ENCODE results near the gene BCAS4. TPM values are rescaled to one million over a fixed set of nuclear protein-coding genes. Genes with fewer than 3 reads are reported as not detected.

BCAS4 gene
- total and polyA plus RNA-seq, 2 experiments from 2014 or later, result 22.2 to 24.8 TPM

DNA sequence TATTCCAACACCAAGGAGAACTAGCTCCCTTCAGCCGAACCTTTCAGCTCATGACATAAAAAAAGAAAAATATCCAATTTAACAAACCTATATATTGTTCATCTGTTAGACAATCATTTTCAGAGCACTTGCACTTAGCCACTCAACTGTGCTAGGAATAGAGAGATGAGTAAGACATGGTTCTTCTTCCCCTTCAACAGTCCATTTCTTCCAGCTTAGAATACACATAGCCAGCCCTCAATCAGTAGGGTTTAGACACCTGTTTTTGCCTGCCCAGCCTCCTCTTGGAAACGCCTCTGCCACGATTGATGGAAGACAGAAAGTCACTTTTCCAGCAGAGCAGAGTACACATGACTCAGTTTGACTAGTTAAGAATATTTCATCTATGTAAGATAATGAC is 114.6 kb downstream of the BCAS4 start (continued):
- TF ChIP-seq, protein P1, sequence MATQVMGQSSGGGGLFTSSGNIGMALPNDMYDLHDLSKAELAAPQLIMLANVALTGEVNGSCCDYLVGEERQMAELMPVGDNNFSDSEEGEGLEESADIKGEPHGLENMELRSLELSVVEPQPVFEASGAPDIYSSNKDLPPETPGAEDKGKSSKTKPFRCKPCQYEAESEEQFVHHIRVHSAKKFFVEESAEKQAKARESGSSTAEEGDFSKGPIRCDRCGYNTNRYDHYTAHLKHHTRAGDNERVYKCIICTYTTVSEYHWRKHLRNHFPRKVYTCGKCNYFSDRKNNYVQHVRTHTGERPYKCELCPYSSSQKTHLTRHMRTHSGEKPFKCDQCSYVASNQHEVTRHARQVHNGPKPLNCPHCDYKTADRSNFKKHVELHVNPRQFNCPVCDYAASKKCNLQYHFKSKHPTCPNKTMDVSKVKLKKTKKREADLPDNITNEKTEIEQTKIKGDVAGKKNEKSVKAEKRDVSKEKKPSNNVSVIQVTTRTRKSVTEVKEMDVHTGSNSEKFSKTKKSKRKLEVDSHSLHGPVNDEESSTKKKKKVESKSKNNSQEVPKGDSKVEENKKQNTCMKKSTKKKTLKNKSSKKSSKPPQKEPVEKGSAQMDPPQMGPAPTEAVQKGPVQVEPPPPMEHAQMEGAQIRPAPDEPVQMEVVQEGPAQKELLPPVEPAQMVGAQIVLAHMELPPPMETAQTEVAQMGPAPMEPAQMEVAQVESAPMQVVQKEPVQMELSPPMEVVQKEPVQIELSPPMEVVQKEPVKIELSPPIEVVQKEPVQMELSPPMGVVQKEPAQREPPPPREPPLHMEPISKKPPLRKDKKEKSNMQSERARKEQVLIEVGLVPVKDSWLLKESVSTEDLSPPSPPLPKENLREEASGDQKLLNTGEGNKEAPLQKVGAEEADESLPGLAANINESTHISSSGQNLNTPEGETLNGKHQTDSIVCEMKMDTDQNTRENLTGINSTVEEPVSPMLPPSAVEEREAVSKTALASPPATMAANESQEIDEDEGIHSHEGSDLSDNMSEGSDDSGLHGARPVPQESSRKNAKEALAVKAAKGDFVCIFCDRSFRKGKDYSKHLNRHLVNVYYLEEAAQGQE (IDR thresholded peaks at IDR 0.05; ENCODE audit: unreplicated experiment), result no peak
- TF ChIP-seq JUNB (IDR thresholded peaks at IDR 0.05; ENCODE audit: unreplicated experiment), result no peak
- TF ChIP-seq EZH2 (IDR thresholded peaks at IDR 0.05; ENCODE audit: low read depth, unreplicated experiment), result no peak
- no peak for TF ChIP-seq CTCF (conservative IDR thresholded peaks at IDR 0.05; ENCODE audit: low read depth in 2 of 2)
- TF ChIP-seq ZNF331 (CRISPR knock-in tag; IDR thresholded peaks at IDR 0.05; ENCODE audit: low read depth), result no peak
- TF ChIP-seq CREB1 (CRISPR knock-in tag; IDR thresholded peaks at IDR 0.05; ENCODE audit: low read depth), result no peak
- TF ChIP-seq POLR2AphosphoS5 (IDR thresholded peaks at IDR 0.05; ENCODE audit: low read depth), result no peak
- no peak for TF ChIP-seq NANOG (IDR thresholded peaks at IDR 0.05; ENCODE audit: borderline replicate concordance)
- TF ChIP-seq ZNF114 (CRISPR knock-in tag; IDR thresholded peaks at IDR 0.05), result no peak

DNA sequence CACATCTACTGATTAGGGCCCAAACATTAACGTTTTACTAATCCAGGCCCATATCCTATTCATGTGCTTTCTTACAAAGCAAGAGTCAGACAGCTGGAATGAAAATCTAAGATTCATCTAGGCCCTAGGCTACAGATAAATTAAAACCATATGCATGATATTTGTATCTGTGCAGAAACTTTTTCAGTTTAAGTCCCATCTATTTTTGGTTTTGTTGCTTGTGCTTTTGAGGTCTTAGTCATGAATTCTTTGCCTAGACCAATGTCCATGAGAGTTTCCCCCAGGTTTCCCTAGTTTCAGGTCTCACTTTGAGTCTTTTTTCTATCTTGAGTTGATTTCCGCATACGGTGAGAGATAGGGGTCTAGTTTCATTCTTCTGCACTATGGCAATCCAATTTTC is 116.2 kb downstream of the BCAS4 start:
- H3K9me3 Mint-ChIP-seq, result no peaks in the 10 kb centered on the region
- H3F3A ChIP-seq (replicated peaks; ENCODE audit: low read depth), result no peaks in the 10 kb centered on the region; the same call in 1 of the 2 replicates
- H3K27ac Mint-ChIP-seq, result no peak overlapping the region
- ATAC-seq (no peak), DNase-seq (ENCODE audit: low spot score) (no peak)
- H3K4me1 Mint-ChIP-seq, result peaks cover 63% of the 10 kb centered on the region
- H3K27me3 ChIP-seq (ENCODE audit: insufficient read depth), result no peaks in the 10 kb centered on the region
- H3K79me2 ChIP-seq (replicated peaks; ENCODE audit: insufficient read depth), result peaks cover 100% of the 10 kb centered on the region
- 0 out of 2 replicates have a peak overlapping the region, but pooled peaks have one; percentile 15 for H3K27ac ChIP-seq (ENCODE audit: low read depth)
- peaks cover 62% of the 10 kb centered on the region; the same call in 2 of the 3 replicates for H3K36me3 Mint-ChIP-seq (ENCODE audit: low read depth)
- no peak overlapping the region for H3K4me3 Mint-ChIP-seq
- H3K4me3 ChIP-seq, result no peak overlapping the region
- H3K27me3 Mint-ChIP-seq (ENCODE audit: insufficient read depth, low read depth, poor library complexity), result peaks cover 17% of the 10 kb centered on the region
- peaks cover 98% of the 10 kb centered on the region for H4K20me1 ChIP-seq (replicated peaks; ENCODE audit: insufficient read depth)
- no peak overlapping the region for H2AFZ ChIP-seq
- peaks cover 59% of the 10 kb centered on the region for H3K4me1 ChIP-seq (ENCODE audit: insufficient read depth)
- no peaks in the 10 kb centered on the region for H3K36me3 ChIP-seq (ENCODE audit: insufficient read depth)
- no peaks in the 10 kb centered on the region for H3K9me2 ChIP-seq (ENCODE audit: insufficient read depth)
- H3K4me2 ChIP-seq, result no peak overlapping the region
- TF ChIP-seq EZH2phosphoT487 (IDR thresholded peaks at IDR 0.05; ENCODE audit: unreplicated experiment) (no peak), ZNF114 (CRISPR knock-in tag; IDR thresholded peaks at IDR 0.05) (no peak), CTCF (conservative IDR thresholded peaks at IDR 0.05; ENCODE audit: low read depth in 2 of 2) (no peak), POLR2AphosphoS5 (IDR thresholded peaks at IDR 0.05; ENCODE audit: low read depth) (no peak), JUNB (IDR thresholded peaks at IDR 0.05; ENCODE audit: unreplicated experiment) (no peak), EZH2 (IDR thresholded peaks at IDR 0.05; ENCODE audit: low read depth, unreplicated experiment) (no peak)
- TF ChIP-seq, protein P2, sequence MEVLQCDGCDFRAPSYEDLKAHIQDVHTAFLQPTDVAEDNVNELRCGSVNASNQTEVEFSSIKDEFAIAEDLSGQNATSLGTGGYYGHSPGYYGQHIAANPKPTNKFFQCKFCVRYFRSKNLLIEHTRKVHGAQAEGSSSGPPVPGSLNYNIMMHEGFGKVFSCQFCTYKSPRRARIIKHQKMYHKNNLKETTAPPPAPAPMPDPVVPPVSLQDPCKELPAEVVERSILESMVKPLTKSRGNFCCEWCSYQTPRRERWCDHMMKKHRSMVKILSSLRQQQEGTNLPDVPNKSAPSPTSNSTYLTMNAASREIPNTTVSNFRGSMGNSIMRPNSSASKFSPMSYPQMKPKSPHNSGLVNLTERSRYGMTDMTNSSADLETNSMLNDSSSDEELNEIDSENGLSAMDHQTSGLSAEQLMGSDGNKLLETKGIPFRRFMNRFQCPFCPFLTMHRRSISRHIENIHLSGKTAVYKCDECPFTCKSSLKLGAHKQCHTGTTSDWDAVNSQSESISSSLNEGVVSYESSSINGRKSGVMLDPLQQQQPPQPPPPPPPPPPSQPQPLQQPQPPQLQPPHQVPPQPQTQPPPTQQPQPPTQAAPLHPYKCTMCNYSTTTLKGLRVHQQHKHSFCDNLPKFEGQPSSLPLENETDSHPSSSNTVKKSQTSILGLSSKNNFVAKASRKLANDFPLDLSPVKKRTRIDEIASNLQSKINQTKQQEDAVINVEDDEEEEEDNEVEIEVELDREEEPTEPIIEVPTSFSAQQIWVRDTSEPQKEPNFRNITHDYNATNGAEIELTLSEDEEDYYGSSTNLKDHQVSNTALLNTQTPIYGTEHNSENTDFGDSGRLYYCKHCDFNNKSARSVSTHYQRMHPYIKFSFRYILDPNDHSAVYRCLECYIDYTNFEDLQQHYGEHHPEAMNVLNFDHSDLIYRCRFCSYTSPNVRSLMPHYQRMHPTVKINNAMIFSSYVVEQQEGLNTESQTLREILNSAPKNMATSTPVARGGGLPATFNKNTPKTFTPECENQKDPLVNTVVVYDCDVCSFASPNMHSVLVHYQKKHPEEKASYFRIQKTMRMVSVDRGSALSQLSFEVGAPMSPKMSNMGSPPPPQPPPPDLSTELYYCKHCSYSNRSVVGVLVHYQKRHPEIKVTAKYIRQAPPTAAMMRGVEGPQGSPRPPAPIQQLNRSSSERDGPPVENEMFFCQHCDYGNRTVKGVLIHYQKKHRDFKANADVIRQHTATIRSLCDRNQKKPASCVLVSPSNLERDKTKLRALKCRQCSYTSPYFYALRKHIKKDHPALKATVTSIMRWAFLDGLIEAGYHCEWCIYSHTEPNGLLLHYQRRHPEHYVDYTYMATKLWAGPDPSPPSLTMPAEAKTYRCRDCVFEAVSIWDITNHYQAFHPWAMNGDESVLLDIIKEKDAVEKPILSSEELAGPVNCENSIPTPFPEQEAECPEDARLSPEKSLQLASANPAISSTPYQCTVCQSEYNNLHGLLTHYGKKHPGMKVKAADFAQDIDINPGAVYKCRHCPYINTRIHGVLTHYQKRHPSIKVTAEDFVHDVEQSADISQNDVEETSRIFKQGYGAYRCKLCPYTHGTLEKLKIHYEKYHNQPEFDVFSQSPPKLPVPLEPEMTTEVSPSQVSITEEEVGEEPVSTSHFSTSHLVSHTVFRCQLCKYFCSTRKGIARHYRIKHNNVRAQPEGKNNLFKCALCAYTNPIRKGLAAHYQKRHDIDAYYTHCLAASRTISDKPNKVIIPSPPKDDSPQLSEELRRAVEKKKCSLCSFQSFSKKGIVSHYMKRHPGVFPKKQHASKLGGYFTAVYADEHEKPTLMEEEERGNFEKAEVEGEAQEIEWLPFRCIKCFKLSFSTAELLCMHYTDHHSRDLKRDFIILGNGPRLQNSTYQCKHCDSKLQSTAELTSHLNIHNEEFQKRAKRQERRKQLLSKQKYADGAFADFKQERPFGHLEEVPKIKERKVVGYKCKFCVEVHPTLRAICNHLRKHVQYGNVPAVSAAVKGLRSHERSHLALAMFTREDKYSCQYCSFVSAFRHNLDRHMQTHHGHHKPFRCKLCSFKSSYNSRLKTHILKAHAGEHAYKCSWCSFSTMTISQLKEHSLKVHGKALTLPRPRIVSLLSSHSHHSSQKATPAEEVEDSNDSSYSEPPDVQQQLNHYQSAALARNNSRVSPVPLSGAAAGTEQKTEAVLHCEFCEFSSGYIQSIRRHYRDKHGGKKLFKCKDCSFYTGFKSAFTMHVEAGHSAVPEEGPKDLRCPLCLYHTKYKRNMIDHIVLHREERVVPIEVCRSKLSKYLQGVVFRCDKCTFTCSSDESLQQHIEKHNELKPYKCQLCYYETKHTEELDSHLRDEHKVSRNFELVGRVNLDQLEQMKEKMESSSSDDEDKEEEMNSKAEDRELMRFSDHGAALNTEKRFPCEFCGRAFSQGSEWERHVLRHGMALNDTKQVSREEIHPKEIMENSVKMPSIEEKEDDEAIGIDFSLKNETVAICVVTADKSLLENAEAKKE (CRISPR knock-in tag; IDR thresholded peaks at IDR 0.05), result no peak

Data from GM23338 (cell line).